Ecto neural progenitor cell (in vitro differentiated cells): Measurements from ENCODE around the gene TBCA.
A peak's percentile ranks its signal among the peaks of the same experiment; 100 is the strongest.
"Not testable (repeated sequence)": the region's sequence is repeated elsewhere in the genome, so short reads cannot be mapped to it uniquely, and the experiment has no call there.

Source experiments
- DNase-seq: peaks from one replicate; pipeline ENCODE4 v3.0.0-alpha.2; 2018; ENCODE audit warnings: low spot score

Gene TBCA

DNA sequence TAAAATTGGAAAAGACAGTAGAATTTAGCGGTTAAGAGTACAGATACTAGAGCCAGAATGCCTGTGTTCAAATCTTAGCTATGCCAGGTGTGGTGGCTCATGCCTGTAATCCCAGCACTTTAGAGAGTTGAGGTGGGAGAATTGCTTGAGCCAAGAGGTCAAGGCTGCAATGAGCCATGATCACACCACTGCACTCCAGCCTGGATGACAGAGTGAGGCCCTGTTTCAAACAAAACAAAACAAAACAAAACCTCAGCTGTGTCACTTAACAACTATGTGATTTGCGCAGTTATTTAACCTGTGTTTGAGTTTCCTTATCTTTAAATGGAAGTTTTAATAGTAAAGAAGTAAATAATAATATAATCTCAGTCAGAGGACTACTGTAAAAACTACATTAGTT lies 68.3 kb downstream of the TBCA start:
- DNase-seq, result no peak

DNA sequence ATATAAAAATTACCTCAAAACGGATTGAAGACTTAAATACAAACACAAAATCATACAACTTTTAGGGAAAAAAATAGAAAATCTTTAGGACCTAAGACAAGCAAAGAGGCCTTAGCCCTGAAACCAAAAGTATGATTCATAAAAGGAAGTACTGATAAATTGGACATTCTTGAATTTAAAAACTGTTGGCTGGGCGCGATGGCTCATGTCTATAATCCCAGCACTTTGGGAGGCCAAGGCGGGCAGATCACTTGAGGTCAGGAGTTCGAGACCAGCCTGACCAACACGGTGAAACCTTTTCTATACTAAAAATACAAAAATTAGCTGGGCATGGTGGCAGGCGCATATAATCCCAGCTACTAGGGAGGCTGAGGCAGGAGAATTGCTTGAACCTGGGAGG lies 76.6 kb downstream of the TBCA start:
- not testable (repeated sequence) for DNase-seq

DNA sequence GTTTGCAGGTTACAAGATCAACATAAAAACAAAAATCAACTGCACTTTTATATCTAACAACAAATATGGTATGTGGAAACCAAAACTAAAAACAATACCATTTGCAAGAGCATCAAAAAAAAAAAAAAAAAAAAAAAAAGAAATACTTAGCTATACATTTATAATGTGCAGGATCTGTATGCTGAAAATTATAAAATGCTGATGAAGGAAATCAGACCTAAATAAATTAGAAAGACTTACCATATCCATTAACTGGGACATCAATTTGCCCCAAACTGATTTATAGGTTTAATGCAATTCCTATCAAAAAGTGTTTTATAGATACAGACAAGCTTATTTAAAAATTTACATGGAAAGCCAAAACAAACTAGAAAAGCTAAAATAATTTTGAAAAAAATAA lies 77.2 kb downstream of the TBCA start:
- DNase-seq, result no peak

DNA sequence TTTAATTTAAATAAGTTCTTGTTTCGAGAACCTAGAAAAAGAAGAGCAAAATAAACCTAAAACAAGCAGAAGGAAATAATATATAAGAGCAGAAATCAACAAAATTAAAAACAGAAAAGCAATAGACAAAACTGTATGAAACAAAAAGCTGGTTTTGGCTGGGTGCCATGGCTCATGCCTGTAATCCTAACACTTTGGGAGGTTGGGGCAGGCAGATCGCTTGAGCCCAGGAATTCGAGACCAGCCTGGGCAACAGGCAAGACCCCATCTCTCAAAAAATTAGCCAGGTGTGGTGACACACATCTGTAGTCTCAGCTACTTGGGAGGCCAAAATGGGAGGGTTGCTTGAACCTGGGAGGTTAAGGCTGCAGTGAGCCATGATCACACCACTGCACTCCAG lies 78.4 kb downstream of the TBCA start:
- no peak for DNase-seq

DNA sequence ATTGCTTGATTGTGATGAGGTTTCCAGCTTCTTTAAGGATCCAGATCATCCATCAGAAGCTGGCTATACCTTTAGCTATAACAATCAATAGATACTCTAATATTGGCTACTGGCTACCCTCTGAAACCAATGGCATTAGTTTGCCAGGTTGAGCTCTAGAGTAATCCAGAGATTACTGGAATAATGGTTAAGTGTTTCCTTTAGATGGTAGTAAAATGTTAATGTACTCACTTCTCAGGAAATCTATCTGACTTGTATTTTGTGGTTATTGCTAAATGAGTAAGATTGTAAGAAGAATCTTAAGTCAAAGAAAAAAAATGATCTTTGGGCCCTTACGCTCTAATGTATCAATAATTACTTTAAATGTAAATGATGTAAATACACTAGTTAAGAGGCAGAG lies 80.0 kb downstream of the TBCA start:
- DNase-seq, result no peak

DNA sequence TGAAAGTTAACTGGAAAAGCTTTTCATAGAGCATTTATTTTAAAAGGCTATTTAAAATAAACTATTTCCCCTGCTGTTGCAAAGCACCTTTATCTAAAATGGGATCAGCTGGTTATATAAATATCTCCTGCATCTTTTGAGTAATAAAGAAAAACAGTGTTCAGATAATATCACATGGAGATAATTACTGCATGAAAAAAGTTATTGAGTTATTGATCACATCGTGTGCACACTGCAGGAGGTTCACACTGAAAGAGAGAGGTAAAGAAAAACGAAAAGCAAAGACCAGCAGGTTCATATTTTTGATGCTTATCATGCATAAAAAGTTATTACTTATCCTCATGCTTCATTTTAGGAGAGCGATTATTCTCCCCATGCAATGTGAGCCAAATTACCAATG lies 82.2 kb downstream of the TBCA start:
- no peak for DNase-seq

DNA sequence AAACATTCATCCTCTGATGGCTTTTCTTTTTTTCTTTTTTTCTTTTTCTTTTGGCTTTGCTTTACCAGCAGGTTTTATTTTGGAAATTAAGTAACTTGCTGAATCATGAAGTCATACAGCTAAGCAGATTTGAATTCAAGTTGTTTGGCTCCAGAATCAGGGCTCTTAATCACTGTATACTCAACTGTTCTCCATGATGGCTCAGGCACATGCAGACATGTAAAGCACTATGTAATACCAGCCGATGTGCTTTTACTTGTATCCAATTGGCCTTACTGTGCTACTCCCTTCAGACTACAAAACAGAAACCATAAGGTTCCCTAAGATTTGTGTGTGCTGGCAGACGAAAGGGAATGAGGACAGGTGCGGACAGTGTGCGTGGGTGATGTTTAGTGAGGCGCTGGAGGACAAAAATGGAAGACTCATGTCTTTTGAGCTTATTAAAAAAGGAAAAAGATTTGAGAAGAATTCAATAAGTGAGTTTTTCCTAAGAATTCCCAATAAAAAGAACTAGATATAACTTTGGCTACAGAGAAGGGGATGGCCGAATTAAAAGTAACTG lies 92.9 kb downstream of the TBCA start:
- no peak for DNase-seq

DNA sequence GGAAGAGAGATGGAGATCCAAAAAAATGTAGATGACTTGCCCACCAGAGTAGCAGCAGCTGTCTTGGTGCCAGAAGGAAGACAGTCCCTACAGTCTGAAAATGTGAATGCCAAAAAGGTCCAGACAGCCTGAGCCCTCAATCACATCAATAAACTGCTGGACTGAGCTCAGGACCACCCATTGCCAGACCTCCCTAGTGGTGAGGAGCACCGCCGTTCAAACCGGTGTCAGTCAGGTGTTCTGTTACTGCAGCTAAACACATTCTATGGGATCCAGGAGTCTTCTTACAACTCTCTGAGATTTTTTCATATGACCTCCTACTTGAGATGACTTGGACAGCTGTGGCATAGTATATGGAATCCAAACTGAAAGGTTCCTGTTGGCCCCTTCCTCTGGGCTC lies 105.6 kb downstream of the TBCA start:
- no peak for DNase-seq

DNA sequence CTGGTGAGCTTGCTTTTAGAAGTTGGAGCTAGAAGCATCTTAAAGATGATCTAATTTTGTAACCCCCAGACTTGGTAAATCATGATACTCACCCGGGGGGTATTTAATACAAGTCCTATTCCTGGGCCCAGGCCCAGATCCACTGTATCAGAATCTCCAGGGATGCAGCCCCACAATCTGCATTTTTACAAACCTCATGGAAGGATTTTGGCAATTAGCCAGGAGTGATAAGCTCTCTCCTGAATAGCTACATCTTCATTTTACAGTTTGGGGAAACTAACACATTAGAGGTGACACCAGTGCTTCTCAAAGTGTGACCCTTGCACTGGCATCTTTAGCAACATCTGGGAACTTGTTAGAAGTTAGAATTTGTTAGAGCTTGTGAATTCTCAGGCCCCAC lies 106.5 kb downstream of the TBCA start:
- no peak for DNase-seq

DNA sequence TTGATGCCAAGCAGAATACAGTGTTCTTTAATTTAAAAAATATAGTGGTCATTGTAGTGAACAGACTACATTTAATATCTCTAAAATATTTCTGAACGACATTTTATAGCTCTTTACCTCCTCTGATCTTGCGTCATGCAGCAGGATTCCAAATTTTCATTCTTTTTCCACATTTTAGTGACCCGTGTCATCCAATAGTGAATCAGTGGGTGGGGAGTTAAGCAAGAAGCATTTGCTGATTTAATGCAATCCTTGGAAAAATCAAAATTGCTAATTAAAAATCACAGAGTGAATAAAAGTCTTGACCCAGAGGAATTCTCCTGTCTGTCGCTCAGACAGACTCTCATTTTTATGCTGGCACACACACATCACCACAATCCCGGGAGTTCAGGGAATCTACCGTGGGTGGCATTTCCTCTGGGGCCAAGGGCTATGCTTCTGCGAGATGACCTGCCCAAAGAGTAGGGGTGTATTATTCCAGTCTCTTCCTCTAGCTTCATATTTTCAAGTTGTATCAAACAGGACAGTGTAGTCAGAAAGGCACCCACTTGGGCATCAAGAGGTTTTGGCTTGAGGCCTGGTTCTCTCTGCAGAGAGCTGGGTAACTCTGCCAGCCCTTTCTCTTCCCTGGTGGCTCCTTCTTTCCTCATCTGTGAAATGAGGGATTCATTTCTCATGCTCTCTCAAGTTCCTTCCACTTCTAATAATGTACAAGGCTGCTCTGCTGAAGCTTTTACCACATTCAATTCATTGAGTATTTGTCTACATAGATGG lies 112.9 kb downstream of the TBCA start:
- DNase-seq, result no peak

DNA sequence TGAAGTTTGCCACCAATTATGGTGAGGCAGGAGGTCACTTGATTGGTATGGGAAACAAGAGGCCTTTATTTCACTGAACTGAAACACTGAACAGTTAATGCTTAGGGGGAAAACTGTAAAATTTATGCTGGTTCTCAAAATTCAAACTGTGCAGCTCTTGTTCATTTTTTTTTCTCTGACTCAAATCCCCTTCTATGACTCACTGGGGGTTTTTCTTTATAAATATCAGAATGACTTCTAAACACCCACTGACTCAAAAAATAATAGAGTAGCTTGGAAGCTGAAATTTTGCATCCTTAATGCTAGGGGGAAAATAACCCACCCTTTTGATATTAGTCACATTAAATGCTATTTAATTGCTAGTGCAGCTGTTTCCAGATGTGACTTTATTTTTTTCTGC lies 113.5 kb downstream of the TBCA start:
- DNase-seq, result no peak

DNA sequence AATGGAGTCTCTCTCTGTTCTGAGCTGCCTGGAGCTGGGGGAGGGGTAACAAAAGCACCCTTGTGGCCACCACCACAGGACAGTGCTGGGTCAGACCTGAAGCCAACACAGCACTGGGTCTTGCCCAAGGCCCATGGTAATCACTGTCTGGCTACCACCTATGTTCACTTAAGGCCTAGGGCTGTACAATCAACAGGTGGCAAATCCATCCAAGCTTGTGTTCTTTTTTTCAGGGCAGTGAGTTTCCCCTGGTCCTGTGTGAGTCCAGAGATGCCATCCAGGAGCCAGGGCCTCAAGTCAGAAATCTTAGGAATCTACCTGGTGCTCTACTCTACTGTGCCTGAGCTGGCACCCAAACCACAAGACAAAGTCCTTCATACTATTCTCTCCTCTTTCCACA lies 117.5 kb downstream of the TBCA start:
- no peak for DNase-seq

DNA sequence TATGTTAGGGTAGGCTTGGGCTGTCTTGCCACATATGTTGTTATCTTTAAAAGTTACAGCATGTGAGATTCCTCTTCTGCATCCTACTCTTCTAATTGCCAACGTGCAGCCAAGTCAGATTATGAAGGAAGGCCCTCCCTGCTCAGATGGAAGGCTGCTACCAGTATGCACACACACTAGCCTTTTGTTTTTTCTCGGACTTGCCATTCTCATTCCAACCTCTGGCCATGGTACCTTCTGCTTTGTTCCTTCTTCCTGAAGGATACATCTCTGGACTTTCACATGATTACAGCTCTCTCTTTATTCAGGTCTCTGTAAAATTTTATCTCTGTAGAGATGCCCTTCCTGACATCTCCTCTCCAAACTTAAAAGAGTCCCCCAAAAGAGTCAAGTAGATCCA lies 124.8 kb downstream of the TBCA start:
- no peak for DNase-seq

DNA sequence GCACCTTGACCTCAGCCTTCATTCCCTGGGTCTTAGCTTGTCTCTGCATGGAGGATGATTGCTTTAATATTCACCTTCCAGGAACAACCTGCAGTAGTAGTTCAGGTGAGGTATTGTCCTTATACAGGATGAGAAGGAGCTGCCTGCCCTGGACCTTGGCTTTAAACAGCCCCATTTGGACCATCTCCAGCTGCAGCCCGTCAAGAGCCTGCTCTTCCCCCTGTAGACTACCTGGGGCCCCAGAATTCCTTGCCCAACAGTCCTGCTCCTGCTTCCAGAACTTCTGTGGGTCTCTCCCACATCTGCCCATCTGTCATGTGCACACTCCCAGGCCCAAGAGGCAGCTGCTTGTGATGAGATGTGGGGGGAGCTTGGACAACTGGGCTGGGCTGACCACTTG lies 125.5 kb downstream of the TBCA start:
- DNase-seq, result no peak

DNA sequence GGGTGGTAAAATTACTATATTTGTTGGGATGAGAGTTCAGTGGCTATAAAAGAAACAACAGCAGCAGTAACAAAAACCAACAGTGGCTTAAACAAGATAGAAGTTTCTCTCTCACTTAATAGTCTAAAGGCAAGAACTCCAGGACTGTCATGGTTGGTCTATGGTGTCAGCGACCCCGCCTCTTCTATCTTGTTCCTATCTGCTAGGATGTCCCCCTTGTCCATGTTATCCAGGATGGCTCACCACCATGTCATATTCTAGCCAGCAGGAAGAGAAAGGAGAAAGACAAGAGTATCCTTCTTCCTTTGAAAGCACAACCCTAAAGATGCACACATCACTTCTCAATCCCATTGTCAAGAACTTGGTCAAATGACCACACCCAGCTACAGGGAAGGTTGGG lies 126.4 kb downstream of the TBCA start:
- no peak for DNase-seq

DNA sequence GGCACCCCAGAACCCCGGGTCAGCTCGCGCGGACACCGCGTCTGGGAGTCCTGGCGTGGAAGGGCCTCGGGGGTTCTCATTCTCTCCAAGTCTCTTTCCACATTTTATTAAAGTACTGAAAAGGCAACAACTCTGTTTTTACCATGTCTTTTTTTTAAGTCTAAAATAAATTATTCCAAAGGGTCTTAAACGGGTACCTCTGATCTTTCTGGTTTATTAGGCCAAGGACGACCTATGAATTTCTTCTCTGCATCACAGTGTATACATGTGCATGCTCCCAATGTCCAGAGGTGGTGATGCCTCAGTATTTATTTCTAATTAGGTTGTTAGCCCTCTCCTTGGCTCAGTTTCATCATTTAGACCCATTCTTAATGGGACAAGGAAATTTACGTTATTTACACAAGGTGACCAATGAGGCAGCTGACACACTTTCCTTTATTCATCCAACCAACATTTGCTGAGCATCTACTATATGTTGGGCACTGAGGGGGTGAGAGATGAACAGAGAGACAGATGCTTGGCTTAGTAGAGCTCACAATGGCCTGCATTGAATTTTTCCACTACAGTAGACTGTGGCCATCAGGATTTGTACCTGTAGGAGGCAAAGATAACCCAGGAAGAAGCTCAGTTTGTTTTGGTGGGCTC lies 130.0 kb downstream of the TBCA start:
- no peak for DNase-seq

DNA sequence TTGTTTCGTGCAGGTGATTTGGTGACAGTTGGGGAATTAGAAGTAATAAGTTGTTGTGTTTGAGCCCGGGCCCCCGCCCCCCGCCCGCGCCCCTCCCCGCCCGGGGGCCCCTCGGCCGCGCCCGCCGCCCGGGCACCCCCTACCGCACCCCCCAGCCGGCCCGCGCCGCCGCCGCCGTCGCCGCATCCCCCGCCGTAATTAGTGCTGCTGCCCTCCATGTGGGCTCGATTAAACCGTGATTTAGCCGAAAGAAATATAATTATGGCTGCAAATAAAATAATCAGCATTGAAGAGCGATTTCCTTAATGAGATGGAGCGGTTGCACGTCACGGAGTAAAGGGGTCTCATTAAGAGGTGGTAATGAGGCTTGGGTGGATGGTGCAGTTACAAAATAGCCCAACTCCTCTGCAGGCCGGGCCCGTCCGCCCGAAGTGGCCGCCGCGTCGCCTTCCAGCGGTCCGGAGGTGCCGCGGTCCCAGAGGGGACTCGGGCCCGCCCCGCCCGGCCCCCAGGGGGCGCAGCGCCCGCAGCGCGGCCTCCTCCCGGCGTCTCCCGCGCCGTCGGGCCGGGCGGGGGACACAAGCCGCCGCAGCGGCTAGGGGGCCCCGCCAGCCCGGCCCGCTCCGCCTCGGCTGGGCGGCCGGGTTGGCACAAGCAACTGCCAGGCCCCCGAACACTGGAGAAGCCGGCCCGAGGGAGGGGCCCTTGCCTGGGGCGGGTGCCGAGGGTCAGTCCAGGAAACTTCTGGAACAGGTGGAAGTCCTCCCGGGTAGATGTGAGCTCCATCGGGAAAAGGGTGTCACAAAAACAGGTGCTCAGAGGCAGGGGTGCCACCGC lies 130.8 kb downstream of the TBCA start:
- DNase-seq, result peak; percentile 75

DNA sequence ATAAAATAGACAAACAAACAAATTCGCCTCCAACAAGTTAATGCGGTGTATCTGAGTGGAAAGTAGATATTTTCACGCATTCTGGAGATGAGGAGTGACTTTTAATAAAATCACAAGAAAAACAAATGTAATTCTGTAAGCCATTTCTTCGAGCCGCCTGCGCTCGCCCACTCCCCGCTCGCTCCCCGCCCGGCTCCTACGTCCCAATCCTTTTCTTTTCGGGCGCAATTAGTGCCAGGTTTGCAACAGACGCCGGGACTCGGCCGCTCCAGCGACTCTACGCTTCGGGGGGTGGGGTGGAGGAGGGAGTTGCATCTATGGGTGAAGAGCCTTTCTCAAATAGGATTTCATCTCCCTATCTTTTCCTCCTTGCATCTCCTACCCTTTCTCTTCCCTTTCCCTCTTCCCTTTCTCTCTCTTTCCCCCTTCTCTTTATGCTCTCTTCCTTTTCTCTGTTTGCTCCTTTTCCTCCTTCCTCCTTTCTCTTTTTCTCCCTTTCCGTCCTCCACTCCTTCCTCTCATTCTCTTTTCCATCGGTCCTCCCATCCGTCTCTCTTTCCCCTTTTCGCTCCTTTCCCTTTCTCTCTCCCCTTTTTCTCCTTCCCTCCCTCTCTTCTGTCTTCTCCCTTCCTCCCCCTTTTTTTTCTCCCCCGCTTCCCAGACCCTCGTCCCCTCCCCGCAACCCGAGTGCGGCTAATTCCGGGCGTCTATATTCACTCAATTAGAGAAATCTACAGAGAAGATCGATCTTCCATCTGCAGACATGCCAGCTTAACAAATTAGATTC lies 131.6 kb downstream of the TBCA start:
- DNase-seq, result peak; percentile 60

DNA sequence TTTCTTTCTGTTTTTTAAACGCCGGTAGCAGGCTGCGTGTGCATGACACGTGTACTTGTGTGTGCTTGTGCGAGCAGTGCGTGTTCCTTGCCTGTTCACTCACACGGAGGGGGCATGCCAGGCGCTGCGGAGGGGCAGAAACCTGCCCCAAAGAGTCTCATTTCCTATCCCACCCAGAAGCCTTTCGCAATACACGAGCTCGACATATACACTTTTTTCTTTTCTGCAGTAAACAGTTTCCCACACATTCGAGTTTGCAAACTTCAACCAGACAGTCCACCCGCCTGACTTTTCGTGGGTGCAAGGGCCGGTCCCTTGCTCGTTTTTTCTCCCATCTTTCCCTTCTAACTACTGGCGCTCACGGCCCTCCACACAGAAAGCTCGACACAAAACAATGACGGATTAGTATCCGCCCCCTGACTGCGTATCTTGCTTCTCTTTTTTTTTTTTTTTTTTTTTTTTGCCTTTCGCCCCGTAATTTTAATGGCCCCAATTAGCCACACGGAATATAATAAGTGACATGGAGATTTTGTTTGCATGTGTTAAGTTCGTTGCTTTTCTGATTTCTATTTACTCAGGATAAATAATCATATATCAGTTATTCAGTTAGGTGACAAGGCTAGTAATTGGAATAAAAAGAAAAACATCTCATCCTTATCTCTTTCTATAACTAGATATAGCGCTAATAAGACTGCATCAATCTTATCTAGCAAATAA lies 132.3 kb downstream of the TBCA start:
- DNase-seq, result no peak

DNA sequence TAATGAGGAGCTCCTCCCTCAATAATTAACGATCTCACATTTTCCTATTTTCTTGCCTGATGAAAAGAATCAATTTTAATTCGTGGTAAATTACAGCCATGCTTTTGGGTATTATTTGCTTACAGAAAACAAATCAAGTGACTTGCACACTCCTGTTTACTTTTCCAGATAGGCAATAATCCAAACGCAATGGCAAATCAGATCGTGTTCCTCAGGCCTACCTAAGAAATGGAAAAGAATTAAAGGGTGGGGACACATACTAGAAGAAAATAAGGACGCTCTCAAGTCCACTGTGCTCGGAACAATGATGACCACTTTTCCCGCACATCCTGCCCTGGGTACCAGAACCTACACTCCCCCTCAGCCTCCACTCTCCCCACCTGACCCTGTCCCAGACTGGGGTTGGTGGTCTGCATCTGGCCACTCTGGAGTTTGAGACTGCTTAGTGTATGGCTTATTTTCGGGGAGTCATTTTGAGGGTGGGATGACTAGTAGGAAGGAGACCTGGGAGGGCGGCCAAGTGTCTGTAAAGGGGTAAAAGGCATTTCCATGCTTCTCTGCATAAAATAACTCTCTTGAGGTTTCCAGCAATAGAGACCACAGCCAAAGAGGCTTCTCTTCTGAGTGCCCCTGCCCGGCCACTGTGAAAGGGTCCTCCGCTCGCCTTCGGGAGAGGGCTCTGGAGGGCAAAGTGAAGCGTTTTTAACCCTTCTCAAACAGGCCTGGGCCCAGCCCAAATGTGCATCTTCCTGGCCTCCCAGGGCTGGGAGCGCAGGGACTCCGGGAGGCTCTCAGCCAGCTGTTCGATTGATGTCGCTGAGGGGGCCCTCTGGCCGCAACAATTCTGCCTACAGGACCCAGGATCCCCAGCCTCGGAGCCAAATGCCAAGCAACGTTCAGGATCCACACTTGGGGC lies 133.1 kb downstream of the TBCA start:
- DNase-seq, result peak; percentile 68
